Right lung (tissue), 5 donors: Measurements from ENCODE around the gene SLC2A6. TPM values are rescaled to one million over a fixed set of nuclear protein-coding genes. Genes with fewer than 3 reads are reported as not detected.

ENCODE experiments used
- DNase-seq, 2 donors: peaks; one replicate each; pipeline ENCODE4 v3.0.0-alpha.2; 2013
- polyA plus RNA-seq, 5 donors: library from polyadenylated mRNA; unstranded; fragments of 120-200 nt; gene quantifications; one replicate each; pipeline versions ENCODE4 v1.2.1 to v1.2.3, GENCODE V29; 2013; ENCODE audit warnings: inconsistent platforms in 1 of 5, low replicate concordance in 1 of 5; ENCODE audit not compliant: insufficient read length in 5 of 5, insufficient read depth in 1 of 5

SLC2A6 gene
- polyA plus RNA-seq, 5 donors, result 1.8 to 5.9 (median 2.8) TPM

DNA sequence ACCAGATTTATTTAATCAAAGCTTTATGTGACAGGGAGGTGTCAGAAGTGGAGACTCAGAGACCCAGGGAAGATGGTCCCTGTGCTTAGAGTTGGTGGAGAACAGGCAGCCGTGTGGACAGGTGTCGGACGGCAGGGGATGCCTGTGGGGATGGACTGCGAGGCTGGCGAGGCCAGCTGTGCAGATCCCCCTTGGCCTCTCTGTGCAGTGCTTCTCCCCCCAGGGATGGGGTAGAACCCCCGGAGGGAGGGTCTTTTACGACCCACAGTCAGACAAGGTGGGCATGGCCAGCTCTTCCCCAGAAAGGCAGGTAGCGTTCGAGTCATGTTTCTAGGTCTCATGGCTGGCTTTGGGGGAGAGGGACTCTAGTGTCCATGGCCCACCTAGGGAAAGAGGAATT lies 4.7 kb upstream of the SLC2A6 start:
- DNase-seq, result no peak

DNA sequence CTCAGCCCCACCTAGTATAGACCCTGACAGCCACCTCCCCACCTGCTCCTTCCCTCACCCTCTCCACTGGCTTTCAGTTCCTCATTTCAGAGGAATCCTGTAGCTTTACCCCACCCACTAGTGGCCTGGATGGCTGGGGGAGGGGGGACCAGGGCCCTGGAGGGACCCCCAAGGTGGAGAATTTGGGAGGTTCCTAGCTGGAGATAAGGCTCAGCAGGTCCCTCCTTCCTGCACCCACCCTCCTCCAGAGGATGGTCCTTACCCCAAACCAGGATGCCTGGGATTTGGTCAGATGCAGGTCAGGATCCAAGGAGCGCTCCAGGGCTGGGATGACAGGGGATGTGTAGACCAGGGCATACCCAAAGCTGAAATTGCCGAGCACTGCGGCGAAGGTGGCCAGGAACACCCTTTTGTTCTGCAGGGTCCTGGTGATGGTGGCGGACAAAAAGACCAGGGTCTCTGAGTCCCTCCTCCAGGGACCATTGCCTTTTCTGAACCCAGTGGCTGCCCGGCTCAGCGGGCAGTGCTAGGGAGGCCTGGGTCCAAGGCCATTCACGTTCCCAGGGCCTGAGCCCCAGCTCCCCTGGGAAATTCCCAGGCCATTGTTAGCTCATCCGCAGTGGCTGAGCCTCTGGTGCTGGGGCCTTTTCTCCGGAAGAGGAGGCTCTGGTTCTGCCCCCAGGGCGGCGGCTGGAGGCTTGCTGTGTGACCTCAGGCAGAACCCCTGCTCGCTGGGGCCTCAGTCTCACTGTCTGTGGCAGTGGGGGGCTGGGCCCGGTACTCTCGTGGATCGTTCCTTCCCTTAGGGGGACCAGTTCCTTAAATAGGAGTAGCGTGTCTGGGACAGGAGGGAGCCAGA lies 678 bp downstream of the SLC2A6 start:
- DNase-seq, result no peak

DNA sequence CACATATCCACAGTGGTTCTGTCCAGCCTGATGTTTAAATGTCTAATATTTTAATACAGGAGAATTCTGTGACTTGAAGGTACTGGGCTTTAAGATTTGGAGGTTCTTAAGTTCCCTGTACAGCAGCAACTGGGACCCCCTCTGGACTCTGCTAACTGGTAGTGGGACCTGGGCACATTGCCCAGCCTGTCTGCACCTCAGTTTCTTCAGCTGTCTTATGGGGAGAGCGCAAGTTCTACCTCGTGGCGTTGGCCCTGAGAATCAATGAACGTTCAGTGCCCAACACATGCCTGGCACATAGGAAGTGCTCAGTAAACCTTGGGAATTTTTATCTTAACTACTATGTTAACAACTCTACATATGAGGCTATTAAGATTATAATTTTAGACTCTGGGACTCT lies 1.4 kb downstream of the SLC2A6 start:
- DNase-seq, result no peak

DNA sequence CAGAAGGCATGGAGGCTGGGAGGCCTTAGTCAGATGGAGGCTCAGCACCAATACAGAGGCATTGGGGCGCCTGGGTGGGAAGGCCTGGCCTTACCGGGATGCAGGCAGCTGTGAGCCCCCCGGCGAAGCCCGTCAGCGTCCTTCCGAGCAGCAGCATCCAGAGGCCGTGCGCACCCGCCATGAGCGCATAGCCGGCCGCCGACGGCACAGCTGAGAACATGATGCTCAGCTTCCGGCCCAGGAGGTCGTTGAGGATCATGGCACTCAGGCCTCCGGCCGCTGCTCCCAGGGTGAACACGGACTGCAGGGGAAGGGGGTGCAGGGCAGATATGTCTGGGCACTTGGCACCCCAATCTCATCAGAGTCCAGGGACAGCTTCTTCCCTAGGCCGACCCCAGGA lies 2.0 kb downstream of the SLC2A6 start:
- DNase-seq, result no peak

DNA sequence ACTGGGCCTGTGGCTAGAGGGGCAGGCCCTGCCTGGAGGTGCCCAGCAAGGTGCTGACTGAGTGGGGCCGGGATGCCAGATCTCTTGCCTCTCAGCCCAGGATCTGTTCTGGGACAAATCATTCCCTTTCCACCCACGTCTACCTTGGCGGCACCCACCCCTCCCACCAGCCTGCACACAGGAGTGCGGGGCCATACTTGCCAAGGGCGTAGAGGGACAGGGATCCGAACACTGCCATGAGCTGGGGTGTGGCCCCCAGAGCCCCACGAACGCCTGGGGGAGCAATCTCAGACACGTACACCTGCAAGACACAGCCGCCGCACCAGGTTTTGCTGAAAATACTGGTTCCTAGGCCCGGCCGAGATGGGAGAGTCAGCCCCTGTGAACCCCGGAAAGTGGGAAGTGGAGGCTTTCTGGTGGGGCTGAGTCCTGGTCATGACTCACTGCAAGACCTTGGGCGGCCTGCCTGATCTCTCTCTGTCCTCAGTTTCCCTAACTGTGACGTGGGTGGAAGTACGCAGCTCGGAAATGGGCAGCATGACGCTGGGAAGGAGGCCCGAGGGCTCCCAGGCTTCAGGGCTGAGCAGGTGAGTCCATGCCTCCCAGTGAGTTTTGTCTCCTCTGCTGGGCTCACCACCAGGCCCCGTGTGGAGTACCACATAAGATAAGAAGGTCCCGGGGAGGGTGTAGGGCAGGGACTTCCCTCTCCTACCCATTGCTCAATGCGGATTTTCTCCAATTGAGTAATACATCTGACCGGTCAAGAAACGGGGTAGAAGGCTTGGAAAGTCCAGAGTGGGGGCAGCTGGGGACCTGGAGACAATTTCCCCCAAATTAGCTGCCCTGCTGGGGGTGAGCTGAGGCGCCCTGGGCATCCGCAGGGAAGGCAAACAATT lies 2.6 kb downstream of the SLC2A6 start:
- no peak for DNase-seq

DNA sequence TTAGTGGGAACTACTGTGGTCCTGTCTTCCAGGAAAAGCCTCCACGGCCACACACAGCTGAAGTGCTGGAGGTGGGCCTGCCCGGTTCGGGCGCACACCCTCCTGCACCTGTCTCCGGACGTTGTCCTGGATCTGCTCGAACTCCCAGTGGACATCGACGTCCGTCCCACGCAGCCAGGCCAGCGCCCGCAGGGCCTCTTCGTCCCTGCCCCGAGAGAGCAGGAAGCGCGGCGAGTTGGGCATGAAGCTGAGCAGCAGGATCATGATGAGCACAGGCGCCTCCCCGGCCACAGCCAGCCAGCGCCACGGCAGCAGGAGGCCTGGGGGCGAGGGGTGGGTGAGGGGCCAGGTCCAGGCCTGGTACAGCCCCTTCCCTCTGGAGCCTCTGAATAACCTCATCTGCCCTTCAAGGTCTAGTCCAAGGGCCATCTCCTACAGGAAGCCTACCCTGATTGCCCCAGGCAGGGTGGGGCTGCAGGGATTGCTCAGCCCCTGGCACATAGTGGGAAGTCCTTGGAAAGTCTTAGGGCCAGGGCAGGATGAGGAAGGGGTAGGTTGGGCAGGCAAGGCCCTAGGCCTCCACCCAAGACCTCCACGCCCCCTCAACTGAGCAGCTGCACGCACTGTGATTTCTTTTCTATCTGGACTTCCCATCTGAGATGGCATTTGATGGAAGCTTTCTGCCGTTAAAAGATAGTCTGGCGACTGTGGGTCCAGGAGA lies 3.4 kb downstream of the SLC2A6 start:
- DNase-seq, result no peak

DNA sequence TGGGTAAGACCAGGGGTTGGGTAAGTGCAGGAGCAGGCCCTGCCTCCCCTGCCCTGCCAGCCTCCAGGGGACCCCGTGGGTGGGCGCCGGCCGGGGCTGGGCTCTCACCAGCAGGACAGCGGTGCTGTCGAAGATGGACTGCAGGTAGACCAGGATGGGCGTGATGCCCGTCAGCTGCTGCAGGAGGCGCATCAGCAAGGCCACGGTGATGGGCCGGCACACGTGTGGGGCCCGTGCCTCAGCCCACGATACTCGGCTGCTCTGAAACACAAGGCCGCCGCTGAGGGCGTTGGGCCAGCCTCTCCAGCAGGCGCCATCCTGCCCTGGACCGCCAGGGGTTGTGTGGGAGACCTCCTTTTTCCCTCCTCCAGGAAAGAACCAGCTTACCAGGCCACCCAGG lies 4.0 kb downstream of the SLC2A6 start:
- no peak for DNase-seq

DNA sequence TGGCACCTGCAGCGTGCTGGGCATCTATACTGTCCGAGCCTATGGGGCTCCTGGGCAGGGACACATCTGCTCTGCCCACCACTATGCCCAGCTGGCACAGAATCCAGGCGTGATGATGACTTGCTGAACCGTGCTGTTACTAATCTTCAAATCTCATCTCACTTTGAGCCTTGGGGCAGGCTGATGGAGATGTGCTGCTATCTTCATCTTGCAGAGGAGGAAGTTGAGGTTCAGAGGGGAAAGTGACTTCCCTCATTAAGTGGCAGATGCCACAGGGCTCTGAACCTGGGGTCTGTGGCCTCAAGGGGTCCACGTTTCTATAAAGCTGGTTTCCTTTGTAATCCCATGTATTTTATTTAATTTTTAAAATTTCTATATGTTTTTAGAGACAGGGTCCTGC lies 4.7 kb downstream of the SLC2A6 start:
- DNase-seq, result no peak

DNA sequence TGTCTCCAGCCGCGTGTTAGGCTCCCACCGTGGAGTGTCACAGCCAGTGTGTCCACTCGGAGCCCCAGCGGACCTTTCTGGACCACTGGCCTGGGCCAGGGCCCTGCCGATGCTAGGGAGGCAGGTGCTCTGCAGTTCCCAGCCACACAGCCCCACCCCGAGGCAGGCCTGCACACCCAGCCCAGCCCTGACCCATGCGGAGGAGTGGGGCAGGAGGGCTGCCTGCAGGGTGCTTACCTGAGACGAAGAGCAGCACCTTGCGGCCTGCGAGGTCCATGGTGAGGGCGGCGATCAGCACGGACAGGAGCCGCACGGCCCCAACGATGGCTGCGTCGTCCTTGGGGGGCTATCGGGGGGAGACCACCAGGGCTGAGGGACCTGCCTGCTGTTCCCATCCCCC lies 5.2 kb downstream of the SLC2A6 start:
- no peak for DNase-seq

DNA sequence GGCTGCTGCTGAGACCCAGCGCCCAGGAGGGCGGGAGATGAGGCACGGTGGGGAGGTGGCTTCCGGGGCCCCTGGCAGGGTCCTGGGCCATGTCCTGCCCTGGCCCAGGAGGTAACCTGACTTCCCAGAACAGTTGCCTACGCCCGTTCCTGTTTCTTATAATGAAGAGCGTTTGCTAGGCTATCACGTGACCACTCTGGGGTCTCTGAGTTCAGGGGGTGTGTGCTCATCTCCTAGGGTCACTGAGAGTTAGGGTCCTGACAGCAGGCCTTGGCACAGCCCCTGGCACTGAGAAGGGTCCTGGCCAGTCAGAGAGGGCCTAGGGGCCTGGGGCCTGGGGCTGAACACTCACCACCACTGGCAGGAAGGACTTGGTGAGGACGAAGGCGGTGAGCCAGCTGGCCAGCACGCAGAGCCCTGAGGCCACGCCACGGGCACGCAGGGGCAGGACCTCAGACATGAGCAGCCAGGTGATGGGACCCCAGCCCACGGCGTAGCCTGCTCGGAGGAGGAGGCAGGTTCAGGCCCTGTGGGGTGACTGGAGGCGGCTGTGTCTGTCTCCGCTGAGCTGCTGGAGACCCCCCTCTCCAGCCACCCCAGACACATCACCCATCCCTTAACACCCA lies 6.0 kb downstream of the SLC2A6 start:
- no peak for DNase-seq

DNA sequence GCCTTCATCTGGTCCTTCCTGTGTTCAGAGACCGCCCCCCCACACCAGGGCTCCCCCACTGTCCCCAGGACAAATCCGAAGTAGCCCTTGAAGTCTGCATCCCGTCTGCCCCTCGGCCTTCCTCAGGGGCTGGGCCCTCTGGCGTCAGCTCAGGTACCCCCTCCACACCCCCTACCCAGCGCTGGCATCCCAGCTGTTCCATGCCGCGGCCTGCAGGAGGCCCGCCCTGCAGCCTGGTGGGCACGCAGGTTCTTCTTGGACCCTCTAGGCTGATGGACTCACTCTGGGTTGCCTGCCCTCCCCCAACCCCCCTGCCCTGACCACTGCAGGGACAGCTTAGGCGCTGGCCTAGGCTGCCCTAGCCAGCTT lies 6.6 kb downstream of the SLC2A6 start:
- no peak for DNase-seq

DNA sequence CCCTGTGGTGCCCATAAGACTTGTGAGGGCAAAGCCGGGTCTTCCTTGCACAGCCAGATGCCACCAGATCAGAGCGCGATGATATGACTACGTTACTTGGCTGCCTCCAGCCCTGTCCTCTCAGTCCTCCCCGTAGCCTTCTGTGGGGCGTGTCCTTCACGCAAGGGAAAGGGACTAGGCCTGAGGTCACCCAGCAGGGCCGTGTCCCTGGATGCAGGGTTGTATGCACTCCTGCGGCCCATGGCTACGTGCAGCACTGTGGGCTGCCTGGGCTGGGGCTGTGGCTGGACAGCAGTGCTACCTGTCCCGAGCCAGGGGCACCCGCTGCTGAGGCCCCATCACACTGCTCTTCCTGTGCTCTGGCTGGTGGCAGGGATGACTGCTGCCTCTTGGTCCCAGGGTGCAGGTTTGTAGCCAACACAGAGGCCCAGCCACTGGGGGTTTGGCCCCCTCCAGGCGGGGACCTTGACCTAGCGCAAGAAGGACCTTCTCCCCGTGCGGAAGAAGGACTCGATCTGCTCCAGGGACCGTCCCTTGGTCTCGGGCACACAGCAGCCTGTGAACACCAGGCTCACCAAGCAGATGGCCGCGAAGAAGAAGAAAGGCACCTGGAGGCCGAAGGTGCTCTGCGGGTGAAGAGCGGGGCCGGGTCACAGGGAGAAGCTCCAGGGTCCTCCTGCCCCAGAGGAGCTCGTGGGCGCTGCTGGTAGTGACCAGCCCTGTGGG lies 7.2 kb downstream of the SLC2A6 start:
- DNase-seq, result no peak

DNA sequence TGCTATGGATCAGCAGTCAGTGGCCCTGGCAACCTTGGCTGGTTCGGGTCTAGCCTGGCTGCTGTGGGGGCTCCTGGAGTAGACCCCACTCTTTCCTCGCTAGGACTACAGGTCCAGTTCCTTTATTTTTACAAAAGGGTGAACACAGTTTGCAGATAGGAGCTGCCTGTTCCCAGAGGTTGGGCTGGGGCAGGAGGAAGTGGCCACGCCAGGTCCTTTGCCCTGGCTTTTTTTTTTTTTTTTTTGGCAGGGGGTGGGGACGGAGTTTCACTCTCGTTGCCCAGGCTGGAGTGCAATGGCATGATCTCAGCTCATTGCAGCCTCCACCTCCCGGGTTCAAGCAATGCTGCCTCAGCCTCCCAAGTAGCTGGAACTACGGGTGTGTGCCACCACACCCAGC lies 7.9 kb downstream of the SLC2A6 start:
- DNase-seq, result no peak

DNA sequence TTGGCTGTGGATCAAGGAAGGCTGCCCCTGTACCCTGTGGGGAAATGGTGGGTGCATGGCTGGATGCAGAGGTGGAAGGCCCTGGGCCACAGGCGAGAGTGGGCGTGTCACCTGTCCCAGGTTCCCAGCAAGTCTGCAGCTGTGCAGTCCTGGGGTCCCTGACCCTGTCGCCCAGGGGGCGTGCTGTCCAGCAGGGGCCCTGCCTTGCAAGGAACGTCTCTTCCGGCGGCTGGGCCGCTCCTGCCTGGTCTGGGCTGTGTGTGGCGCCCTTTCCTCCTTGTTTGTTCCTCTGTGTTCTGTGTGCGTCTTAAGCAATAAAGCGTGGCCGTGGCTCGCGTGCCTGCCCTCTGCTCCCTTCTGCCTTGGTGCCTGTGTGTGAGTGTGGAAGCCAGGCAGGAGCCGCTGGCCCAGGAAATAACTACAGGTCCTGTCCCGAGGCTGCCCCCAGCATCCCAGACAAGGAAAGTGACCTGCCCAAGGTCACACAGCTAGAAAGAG lies 8.4 kb downstream of the SLC2A6 start:
- no peak for DNase-seq

DNA sequence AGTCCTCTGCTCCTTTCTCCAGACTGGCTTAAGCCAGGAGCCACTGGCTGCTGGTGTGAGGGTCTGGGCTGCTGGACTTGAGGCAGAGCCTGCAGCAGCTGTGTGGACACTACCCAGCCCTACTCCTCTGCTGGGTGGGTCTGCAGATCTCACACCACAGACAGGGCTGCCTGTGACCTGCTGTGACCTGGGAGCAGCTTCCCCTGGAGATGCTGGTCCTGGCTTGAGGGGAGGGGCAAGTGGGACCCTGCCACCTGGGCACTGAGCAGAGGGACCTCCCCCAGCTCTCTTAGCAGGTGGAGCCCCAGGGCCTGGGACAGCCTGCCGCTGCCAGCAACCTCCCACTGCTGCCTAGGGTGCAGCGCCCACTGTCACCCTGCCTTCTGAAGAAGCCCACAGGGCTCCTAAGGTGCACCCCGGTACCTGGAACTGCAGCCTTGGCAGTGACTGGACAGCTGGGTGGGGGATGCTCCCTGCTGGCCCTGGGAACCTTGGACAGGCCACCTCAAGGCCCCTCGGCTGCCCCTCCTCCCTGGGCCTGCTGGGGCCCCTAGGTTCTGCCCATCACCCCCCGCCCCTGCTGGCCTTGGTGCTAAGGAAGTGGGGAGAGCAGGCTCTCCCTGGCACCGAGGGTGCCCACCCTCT lies 10.0 kb downstream of the SLC2A6 start:
- DNase-seq, result no peak

DNA sequence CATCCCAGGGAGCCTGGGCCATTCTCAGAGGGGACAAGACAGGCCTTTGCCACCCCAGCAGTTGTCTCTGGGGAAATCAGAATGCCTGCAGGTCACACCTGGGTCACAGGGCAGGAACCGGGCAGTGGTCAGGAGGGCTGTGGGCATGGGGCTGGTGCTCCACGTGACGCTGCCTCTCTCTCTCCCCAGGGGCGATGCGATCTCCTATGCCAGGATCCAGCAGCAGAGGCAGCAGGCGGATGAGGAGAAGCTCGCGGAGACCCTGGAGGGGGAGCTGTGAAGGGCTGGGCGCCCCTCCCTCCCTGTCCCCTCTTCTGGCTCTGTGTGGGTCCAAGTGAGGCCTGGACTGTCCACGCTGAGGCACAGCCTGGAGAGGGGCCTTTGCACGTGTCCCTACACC lies 10.5 kb downstream of the SLC2A6 start:
- no peak for DNase-seq

DNA sequence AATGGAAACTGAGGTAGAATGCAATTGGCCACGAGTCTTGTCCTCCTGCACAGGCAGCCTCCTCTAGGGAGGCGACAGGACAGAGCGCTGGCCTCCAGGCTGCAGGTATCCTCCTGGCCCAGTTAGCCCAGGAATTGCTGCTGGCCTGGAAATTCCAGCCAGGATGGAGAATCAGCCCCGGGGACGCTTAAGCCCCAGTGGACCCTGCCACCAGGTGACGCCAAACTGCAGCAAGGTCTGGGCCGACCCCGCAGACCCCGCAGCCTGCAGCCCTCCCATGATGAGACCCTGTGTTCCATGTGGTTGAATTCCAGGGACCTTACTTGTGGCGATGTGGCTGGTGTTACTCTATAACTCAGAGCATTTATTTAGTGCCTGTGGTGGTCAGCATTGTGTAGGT lies 11.8 kb downstream of the SLC2A6 start:
- DNase-seq, result no peak

DNA sequence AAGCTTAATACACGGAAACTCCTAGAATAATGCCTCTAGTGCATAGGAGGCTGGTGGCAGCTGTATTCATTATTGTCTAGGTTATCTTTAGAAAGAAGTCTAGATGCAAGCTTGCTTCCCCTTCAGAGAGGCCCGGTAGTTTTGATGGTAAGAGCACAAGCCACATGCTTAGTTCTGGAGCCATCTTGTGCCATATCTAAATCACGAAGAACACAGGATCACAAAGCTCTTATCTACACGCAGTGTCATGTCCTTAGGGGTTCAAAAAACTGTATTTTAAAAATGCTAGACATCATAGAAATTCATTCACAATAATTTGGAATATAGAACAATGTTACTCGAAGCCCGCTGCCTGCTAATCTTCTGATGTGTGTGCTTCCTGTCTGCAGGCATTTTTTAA lies 12.9 kb downstream of the SLC2A6 start:
- no peak for DNase-seq

DNA sequence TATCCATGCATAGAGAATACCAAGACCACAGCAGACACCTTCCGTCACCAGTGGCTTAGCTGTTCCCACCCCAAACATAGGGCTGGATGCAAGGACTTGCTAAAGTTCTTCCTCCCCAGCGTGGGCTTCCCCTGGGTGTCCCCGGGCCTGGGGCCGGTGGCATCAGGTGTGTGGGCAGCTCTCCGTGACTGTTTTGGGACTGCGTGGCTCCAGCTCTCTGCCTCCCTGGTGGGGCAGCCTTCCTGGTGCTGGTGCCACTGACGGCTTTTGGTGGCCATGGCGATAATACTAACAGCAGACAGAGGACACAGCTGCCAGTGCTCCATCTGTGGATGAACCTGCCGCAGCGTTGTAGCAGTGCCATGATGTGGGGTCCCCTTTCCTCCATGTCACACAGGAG lies 14.3 kb downstream of the SLC2A6 start:
- DNase-seq, result no peak

DNA sequence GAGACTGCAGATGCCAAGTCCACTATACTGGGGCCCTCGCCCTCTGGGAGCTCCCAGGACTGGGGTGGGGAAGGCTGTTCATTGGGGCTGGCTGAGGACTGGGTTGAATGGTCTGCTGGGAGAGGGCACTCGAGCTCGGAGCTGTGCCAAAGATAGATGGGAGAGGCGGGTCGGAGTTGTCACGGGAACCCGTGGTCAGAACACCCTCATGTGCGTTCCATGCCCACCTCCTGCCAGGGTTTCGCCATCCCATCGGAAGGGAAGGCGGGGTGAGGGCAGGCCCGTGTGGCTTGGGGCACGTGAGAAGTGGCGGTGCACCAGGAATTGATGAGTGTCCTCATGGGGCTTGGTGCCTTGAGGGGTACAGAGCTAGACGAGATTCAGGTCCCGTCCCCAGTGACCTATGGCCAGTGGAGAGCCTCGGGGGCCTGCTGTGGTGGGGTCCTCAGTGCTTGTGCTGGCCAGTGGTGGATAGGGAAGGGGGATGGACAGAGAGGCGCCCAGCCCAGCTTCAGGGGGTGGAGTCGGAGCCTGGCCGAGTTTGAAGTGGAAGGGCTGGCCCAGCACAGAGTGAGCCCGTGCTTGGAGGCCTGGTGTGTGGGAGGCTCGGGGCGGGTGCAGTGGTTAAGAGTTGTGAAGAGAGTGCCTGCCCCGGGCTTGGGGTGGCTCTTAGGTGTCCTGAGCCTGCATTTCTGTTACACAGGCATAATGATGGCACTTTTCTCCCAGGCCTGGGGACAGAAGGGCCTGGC lies 14.9 kb downstream of the SLC2A6 start:
- DNase-seq, result no peak
